GM12864 (cell line): ENCODE measurements around the gene APOB.

ENCODE experiments used
- DNase-seq: peaks from one replicate; pipeline ENCODE4 v3.0.0-alpha.2; 2011; ENCODE audit warnings: low read depth
- H3K4me3 ChIP-seq: 2 replicates; pipeline ENCODE4 v1.5.1; 2011; ENCODE audit warnings: mild to moderate bottlenecking, low read depth, low read length, control low read depth
- TF ChIP-seq, protein P1 (sequence below): IDR thresholded peaks from 2 replicates; pipeline ENCODE4 v1.5.1; 2011; ENCODE audit warnings: low read depth, mild to moderate bottlenecking, moderate library complexity, low read length, control low read depth, inconsistent platforms; ENCODE audit errors: missing control alignments

APOB gene

GRCh38 chr2:21043744-21044532, at the start of gene APOB:
Gene APOB (minus strand): TSS chr2:21044073. CDS start chr2:21043945, 128 bp downstream.
- no peak within 1 kb of the TSS for H3K4me3 ChIP-seq
- no peak for DNase-seq

DNA sequence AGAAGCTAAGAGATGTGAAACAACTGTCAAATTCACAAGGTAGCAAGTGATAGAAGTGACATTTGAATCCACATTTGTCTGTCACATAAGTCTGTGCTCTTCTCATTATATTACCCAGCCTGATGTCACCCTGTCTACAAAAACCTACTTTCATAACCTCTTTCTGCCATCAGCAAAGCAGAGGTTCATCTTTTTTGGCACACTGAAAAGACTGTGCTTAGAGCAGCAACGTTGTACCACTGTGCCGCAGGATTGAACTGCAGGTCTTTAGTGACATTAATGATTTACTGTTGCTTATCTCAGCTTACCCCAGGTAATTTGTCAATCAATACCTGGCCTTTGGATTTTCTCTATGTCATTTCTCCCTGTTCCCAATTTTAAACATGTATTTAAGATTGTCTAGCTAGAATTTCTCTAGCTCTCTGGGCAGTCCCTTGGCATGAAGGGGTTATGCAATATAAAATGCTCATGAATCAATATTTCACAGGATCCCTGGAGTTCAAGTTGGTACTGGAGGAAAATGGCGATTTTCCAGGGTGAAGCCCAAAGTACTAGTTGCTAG, 48.5 kb upstream of the APOB start:
- no peak overlapping the region for H3K4me3 ChIP-seq
- TF ChIP-seq, protein P1, sequence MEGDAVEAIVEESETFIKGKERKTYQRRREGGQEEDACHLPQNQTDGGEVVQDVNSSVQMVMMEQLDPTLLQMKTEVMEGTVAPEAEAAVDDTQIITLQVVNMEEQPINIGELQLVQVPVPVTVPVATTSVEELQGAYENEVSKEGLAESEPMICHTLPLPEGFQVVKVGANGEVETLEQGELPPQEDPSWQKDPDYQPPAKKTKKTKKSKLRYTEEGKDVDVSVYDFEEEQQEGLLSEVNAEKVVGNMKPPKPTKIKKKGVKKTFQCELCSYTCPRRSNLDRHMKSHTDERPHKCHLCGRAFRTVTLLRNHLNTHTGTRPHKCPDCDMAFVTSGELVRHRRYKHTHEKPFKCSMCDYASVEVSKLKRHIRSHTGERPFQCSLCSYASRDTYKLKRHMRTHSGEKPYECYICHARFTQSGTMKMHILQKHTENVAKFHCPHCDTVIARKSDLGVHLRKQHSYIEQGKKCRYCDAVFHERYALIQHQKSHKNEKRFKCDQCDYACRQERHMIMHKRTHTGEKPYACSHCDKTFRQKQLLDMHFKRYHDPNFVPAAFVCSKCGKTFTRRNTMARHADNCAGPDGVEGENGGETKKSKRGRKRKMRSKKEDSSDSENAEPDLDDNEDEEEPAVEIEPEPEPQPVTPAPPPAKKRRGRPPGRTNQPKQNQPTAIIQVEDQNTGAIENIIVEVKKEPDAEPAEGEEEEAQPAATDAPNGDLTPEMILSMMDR: no peak
- no peak for DNase-seq

More at GRCh38 chr2:21043744-21044532, at the start of gene APOB:
- TF ChIP-seq, protein P1: no peak

DNA sequence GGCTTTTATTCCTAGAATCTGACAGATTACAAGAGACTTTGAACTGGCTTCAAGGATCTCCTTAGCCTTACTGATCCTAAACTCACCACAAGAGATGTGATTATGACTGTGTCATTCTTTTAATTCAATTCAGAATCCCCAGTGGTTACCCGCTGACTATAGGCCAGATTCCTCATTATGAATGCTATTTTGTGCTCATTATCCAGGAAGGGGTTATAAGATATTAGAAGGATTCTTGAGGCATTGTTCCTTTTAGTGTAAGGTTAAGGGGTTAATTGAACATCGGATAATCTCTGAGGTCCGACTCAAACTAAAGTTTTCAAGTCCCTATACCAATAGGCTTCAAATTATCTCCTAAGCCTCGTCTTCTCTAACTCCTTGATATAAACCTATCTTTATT, 40.5 kb upstream of the APOB start:
- no peak overlapping the region for H3K4me3 ChIP-seq
- TF ChIP-seq, protein P1: no peak
- no peak for DNase-seq

- H3K4me3 ChIP-seq: no peak overlapping the region
- TF ChIP-seq, protein P1: no peak
- DNase-seq: no peak
Observed at GRCh38 chr2:21083482-21083881, 39.6 kb upstream of the APOB start.

GRCh38 chr2:21078296-21078695, 34.4 kb upstream of the APOB start:
- DNase-seq: no peak
- no peak overlapping the region for H3K4me3 ChIP-seq
- TF ChIP-seq, protein P1: no peak

GRCh38 chr2:21072477-21073242, 28.8 kb upstream of the APOB start:
- TF ChIP-seq, protein P1: no peak
- no peak overlapping the region for H3K4me3 ChIP-seq
- no peak for DNase-seq
